Measurements from ENCODE around the gene DNMT3L. TPM values are rescaled to one million over a fixed set of nuclear protein-coding genes. Genes with fewer than 3 reads are reported as not detected.

The DNMT3L gene
- total and polyA plus RNA-seq, 2 experiments from 2014 or later: 0.27 TPM; not detected in 1

- TF ChIP-seq ZNF462 (CRISPR knock-in tag; IDR thresholded peaks at IDR 0.05) (no peak), CTCF (conservative IDR thresholded peaks at IDR 0.05; ENCODE audit: low read depth in 2 of 2) (no peak), ETS1 (IDR thresholded peaks at IDR 0.05) (no peak), JUNB (IDR thresholded peaks at IDR 0.05; ENCODE audit: unreplicated experiment) (no peak)
Measured at GRCh38 chr21:44306936-44307704, 45.4 kb upstream of the DNMT3L start (continued).

- H3K4me3 ChIP-seq: no peak overlapping the region
- no peaks in the 10 kb centered on the region for H3K36me3 ChIP-seq (ENCODE audit: insufficient read depth)
- Mint-ChIP-seq H3K4me1 (peaks cover 12% of the 10 kb centered on the region), H3K27me3 (ENCODE audit: insufficient read depth, low read depth, poor library complexity) (peaks cover 4% of the 10 kb centered on the region), H3K4me3 (no peak overlapping the region), H3K27ac (no peak overlapping the region), H3K36me3 (ENCODE audit: low read depth) (no peaks in the 10 kb centered on the region; the same call in 2 of the 3 replicates), H3K9me3 (no peaks in the 10 kb centered on the region)
- H2AFZ ChIP-seq: no peak overlapping the region
- no peak overlapping the region for H3K4me2 ChIP-seq
- 0 out of 2 replicates have a peak, but pooled peaks cover 4% of the 10 kb centered on the region for H3F3A ChIP-seq (replicated peaks; ENCODE audit: low read depth)
- H4K20me1 ChIP-seq (replicated peaks; ENCODE audit: insufficient read depth): no peaks in the 10 kb centered on the region
- H3K27me3 ChIP-seq (ENCODE audit: insufficient read depth): no peaks in the 10 kb centered on the region
- ATAC-seq (no peak), DNase-seq (ENCODE audit: low spot score) (no peak)
- no peaks in the 10 kb centered on the region for H3K9me2 ChIP-seq (ENCODE audit: insufficient read depth)
- 0 out of 2 replicates have a peak, but pooled peaks cover 3% of the 10 kb centered on the region for H3K79me2 ChIP-seq (replicated peaks; ENCODE audit: insufficient read depth)
- no peak overlapping the region for H3K27ac ChIP-seq (ENCODE audit: low read depth)
- H3K4me1 ChIP-seq (ENCODE audit: insufficient read depth): no peaks in the 10 kb centered on the region
- TF ChIP-seq REST (IDR thresholded peaks at IDR 0.05; ENCODE audit: unreplicated experiment) (no peak), NANOG (IDR thresholded peaks at IDR 0.05; ENCODE audit: borderline replicate concordance) (no peak), CTCF (conservative IDR thresholded peaks at IDR 0.05; ENCODE audit: low read depth in 2 of 2) (no peak), POLR2AphosphoS5 (IDR thresholded peaks at IDR 0.05; ENCODE audit: low read depth) (no peak), EZH2 (IDR thresholded peaks at IDR 0.05; ENCODE audit: low read depth, unreplicated experiment) (no peak), JUNB (IDR thresholded peaks at IDR 0.05; ENCODE audit: unreplicated experiment) (no peak)
Measured at GRCh38 chr21:44305691-44306090, 44.0 kb upstream of the DNMT3L start.

Data from GM23338 (cell line).